PC-9 (cell line): Measurements from ENCODE around the gene ZNF569.

Experiments used
- EZH2 ChIP-seq: fragments of 200-600 bp; sonication (generic); IDR thresholded peaks from 2 replicates; pipeline ENCODE4 v1.8.0; 2017; ENCODE audit warnings: antibody characterized with exemption, low read depth
- TF ChIP-seq, protein P1 (sequence below): fragments of 200-600 bp; sonication (generic); conservative IDR thresholded peaks from 2 replicates; pipeline ENCODE4 v1.6.1; 2017; ENCODE audit warnings: mixed run types, antibody characterized with exemption, mild to moderate bottlenecking, moderate library complexity

DNA sequence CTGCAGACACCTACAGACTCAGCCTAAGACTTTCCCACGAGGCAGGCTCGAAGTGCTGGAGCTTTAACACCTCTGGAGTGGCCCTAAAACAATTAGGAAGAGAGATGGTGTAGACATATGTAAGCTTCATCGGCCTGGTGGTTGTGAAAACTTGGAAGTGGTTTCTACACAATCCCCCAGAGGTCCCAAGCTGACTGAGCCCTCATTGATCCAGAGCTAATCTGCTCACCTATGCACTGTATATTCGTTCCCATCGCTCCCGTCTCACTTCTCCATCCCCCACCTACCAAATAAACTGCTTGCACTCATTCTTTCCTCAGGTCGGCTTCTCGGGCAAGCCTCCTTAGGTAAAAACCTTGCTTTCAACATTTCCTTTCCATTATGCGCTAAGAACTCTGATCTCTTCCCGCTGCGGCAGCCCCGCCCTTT is 38.7 kb upstream of the ZNF569 start:
- TF ChIP-seq, protein P1, sequence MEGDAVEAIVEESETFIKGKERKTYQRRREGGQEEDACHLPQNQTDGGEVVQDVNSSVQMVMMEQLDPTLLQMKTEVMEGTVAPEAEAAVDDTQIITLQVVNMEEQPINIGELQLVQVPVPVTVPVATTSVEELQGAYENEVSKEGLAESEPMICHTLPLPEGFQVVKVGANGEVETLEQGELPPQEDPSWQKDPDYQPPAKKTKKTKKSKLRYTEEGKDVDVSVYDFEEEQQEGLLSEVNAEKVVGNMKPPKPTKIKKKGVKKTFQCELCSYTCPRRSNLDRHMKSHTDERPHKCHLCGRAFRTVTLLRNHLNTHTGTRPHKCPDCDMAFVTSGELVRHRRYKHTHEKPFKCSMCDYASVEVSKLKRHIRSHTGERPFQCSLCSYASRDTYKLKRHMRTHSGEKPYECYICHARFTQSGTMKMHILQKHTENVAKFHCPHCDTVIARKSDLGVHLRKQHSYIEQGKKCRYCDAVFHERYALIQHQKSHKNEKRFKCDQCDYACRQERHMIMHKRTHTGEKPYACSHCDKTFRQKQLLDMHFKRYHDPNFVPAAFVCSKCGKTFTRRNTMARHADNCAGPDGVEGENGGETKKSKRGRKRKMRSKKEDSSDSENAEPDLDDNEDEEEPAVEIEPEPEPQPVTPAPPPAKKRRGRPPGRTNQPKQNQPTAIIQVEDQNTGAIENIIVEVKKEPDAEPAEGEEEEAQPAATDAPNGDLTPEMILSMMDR, result no peak
- TF ChIP-seq EZH2, result no peak
